NCI-H2107 treated with DMSO at 0.1 percent for 48 hours (cell line): ENCODE results near the gene MED25.

ENCODE experiments used
- DNase-seq: peaks from one replicate; lab custom pipeline; 2025; ENCODE audit not compliant: unreplicated experiment; lab: John Stamatoyannopoulos, UW

MED25 gene

GRCh38 chr19:49883094-49883493, 65.0 kb downstream of the MED25 start:
- DNase-seq, result no peak

GRCh38 chr19:49884109-49884508, 66.0 kb downstream of the MED25 start:
- DNase-seq, result no peak

- DNase-seq, result no peak
Observed at GRCh38 chr19:49884760-49885159, 66.7 kb downstream of the MED25 start.
